Measurements from ENCODE around the gene MMEL1.

- TF ChIP-seq EZH2 (IDR thresholded peaks at IDR 0.05; ENCODE audit: borderline replicate concordance, insufficient read depth, low read depth, low read length, poor library complexity, severe bottlenecking), result no peak
- TF ChIP-seq, protein P1, sequence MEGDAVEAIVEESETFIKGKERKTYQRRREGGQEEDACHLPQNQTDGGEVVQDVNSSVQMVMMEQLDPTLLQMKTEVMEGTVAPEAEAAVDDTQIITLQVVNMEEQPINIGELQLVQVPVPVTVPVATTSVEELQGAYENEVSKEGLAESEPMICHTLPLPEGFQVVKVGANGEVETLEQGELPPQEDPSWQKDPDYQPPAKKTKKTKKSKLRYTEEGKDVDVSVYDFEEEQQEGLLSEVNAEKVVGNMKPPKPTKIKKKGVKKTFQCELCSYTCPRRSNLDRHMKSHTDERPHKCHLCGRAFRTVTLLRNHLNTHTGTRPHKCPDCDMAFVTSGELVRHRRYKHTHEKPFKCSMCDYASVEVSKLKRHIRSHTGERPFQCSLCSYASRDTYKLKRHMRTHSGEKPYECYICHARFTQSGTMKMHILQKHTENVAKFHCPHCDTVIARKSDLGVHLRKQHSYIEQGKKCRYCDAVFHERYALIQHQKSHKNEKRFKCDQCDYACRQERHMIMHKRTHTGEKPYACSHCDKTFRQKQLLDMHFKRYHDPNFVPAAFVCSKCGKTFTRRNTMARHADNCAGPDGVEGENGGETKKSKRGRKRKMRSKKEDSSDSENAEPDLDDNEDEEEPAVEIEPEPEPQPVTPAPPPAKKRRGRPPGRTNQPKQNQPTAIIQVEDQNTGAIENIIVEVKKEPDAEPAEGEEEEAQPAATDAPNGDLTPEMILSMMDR (IDR thresholded peaks at IDR 0.05), result no peak
These were observed 59.4 kb downstream of the MMEL1 start for GRCh38 chr1:2573250-2573920.

All from B cell (primary cell).